T1000 (cell line): ENCODE data around the gene TAOK1.
"Not testable (repeated sequence)": the region's sequence is repeated elsewhere in the genome, so short reads cannot be mapped to it uniquely, and the experiment has no call there.

Source experiments
- DNase-seq: peaks from one replicate; lab custom pipeline; 2025; ENCODE audit warnings: mixed read lengths; lab: John Stamatoyannopoulos, UW

TAOK1 gene

DNA sequence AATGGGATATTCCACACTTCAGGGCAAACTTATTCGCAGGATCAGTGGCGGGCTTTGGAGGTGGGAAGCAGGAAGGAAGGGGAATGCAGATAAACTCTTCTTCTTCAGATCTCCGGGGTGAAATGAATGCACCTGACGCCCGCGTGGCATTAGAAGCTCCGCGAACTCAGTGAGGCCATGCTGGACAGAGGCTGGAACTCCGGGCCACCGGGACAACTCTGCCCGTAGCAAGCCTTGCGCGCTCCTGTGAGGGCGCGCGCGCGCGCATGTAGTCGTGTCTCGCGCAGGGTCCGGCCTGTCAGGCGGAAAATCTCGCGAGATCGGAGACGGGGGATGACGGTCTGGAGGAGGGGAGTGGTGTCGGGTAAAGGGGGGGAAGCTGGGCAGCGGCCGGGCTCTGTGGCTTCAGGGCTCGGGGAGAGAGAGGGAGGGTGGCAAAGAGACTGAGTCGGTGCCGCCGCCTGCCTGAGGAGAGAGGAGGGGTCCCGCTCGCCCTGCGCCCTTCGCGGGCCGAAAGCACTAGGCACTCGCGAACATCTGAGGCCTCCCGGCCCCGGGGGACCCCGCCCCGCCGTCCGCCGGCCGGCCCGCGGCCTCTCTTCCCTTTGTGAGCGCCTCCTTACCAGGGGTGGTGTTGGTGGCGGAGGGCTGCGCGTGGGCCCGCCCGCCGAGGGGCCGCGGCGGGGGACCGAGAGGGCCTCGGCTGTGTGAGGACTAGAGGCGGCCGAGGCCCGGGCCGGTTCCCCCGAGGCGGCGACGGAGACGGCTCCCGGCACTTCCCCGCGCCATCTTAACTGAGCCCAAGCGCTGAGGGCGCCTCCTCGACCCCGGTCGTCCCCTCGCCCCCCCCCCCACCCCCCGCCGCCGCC, at the start of gene TAOK1:
Gene TAOK1 (plus strand): TSS at position 382 of the 869 bp plus-strand sequence. CDS start 61,186 bp downstream, outside the sequence.
- peak; percentile 97 for DNase-seq

DNA sequence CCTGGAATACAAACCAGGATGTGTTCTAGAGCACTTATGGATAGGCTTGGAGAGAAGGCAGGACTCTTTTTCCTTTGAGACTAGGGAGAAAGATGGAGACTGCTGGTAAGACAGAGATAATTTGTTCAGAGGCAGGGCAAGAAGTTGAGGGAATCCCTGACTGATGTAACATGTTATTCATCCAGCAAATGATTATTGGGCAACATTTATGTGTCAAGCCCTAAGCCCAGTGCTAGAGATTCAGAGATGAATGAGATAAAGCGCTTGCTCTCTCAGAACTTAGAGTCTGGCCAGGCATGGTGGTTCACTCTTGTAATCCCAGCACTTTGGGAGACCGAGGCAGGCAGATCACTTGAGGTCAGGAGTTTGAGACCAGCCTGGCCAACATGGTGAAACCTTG, 48.4 kb upstream of the TAOK1 start:
- no peak for DNase-seq

GRCh38 chr17:29342158-29342765, 47.9 kb upstream of the TAOK1 start:
- DNase-seq: no peak

GRCh38 chr17:29344201-29344856, 45.8 kb upstream of the TAOK1 start:
- no peak for DNase-seq

GRCh38 chr17:29345066-29345465, 45.1 kb upstream of the TAOK1 start:
- DNase-seq: no peak

GRCh38 chr17:29345470-29345869, 44.7 kb upstream of the TAOK1 start:
- not testable (repeated sequence) for DNase-seq

GRCh38 chr17:29346462-29346861, 43.7 kb upstream of the TAOK1 start:
- no peak for DNase-seq

- no peak for DNase-seq
Measured at GRCh38 chr17:29347831-29348629, 42.1 kb upstream of the TAOK1 start.

GRCh38 chr17:29349409-29349808, 40.8 kb upstream of the TAOK1 start:
- no peak for DNase-seq

DNA sequence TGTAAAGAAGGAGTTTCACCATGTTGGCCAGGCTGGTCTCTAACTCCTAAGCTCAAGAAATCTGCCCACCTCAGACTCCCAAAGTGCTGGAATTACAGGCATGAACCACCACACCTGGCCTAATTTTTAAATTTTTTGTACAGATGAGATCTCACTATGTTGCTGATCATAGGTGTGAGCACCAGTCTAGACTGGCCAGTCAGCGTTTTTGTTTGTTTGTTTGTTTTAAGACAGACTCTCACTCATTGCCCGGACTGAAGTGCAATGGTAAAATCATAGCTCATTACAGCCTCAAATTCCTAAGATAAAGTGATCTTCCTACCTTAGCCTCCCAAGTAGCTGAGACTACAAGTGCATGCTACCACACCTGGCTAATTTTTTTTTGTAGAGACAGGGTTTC, 38.0 kb upstream of the TAOK1 start:
- DNase-seq: no peak

GRCh38 chr17:29357232-29357631, 32.9 kb upstream of the TAOK1 start:
- no peak for DNase-seq

- no peak for DNase-seq
Measured at GRCh38 chr17:29357821-29358232, 32.3 kb upstream of the TAOK1 start.

DNA sequence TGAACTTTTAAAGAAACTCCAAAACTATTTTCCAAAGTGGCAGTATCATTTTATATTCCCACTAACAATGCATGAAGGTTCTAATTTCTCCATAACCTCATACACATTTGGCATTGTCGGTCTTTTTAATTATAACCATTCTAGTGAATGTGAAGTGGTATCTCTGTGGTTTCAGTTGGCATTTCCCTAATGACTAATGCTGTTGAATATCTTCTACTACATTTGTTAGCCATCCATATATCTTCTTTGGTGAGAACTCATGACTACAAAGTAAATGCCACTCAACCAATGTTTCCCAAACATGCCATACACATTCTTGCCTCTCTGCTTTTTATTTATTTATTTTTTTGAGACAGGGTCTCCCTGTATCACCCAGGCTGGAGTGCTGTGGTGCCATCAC, 31.7 kb upstream of the TAOK1 start:
- DNase-seq: no peak

GRCh38 chr17:29359777-29360176, 30.4 kb upstream of the TAOK1 start:
- DNase-seq: no peak

DNA sequence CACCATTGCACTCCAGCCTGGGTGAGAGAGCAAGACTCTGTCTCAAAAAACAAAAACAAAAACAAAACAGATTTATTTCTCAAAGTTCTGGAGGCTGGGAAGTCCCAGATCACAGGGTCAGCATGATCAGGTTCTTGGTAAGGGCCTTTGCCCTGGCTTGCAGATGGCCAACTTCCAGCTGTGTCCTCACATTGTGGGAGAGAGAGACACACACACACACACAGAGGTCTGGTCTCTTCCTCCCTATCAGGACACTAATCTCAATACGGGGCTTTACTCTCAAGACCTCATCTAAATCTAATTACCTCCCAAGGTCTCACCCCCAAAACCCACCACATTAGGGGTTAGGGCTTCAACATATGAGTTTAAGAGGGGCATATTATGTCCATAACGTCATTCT, 26.4 kb upstream of the TAOK1 start:
- no peak for DNase-seq

GRCh38 chr17:29364691-29365090, 25.5 kb upstream of the TAOK1 start:
- no peak for DNase-seq

DNA sequence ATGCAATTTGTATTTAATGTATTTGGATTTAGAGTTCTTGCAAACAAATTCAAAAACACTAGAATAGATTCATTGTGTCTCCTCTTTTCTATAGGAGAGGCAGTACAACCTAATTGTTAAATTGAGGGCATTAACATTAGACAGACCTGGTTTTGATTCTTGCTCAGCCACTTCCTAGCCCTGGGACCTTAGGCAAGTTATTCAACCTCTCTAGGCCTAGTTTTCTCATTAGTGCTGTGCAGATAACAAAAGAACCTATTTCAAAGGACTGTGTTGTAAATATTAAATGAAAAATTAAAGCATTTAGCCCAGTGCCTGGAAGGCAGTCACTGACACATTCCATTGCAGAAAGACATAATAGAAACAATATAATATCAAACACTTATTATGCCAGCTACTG, 22.0 kb upstream of the TAOK1 start:
- DNase-seq: no peak

- DNase-seq: no peak
Measured at GRCh38 chr17:29368926-29369325, 21.2 kb upstream of the TAOK1 start.

- peak; percentile 50 for DNase-seq
Measured at GRCh38 chr17:29369831-29370735, 20.1 kb upstream of the TAOK1 start.

- DNase-seq: peak; percentile 39
Measured at GRCh38 chr17:29376667-29377270, 13.4 kb upstream of the TAOK1 start.

DNA sequence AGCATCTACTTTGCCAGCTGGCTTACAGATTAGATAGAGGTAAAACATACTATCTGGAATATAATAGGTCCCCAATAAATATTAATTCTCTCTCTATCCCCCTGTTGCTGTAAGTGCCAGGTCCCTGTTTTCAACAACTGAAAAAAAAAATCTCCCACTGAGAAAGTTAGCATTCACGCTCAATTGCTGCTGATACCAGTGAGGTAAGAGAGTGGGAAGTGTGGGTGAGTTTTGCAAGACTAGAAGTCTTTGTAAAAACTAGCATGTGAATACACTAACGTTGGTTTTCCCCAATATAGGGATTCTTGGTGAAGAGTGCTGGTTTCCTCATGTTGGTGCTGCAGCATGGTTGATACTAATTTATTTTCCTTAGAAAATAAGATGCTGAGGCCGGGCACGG, 11.7 kb upstream of the TAOK1 start:
- DNase-seq: no peak
